Erythroblast (primary cell): ENCODE results near the gene MTRR.

ENCODE experiments used
- DNase-seq, 2 experiments: peaks; one replicate each; lab custom pipeline; 2025; lab: John Stamatoyannopoulos, UW
- GATA1 ChIP-seq: IDR thresholded peaks from 2 replicates; pipeline ENCODE4 v1.6.1; 2011; ENCODE audit warnings: low read depth, mild to moderate bottlenecking, control low read depth, low read length, moderate library complexity
- POLR2A ChIP-seq: IDR thresholded peaks from 2 replicates; pipeline ENCODE4 v1.6.1; 2011; ENCODE audit warnings: mild to moderate bottlenecking, low read length

MTRR gene

GRCh38 chr5:7917130-7918123 lies 48.5 kb downstream of the MTRR start:
- TF ChIP-seq POLR2A: no peak
- no peak for TF ChIP-seq GATA1
- DNase-seq: no peak

GRCh38 chr5:7925961-7926695 lies 57.2 kb downstream of the MTRR start:
- no peak for TF ChIP-seq GATA1
- no peak for TF ChIP-seq POLR2A
- no peak for DNase-seq

- DNase-seq: no peak
- no peak for TF ChIP-seq GATA1
- TF ChIP-seq POLR2A: no peak
Measured at GRCh38 chr5:7926720-7927119, 57.8 kb downstream of the MTRR start.

- DNase-seq: peak; percentile 45 to 69
- no peak for TF ChIP-seq GATA1
- TF ChIP-seq POLR2A: no peak
Measured at GRCh38 chr5:7927466-7928375, 58.8 kb downstream of the MTRR start.

- TF ChIP-seq POLR2A (no peak), GATA1 (no peak)
- no peak for DNase-seq
Measured at GRCh38 chr5:7930011-7930410, 61.1 kb downstream of the MTRR start.

- DNase-seq: no peak
- TF ChIP-seq POLR2A (no peak), GATA1 (no peak)
Measured at GRCh38 chr5:7941692-7942091, 72.7 kb downstream of the MTRR start.

- TF ChIP-seq GATA1: no peak
- TF ChIP-seq POLR2A: no peak
- no peak for DNase-seq
Measured at GRCh38 chr5:7947301-7947700, 78.4 kb downstream of the MTRR start.
